SU-DHL-6 (cell line): Measurements from ENCODE around the gene COL4A2.

Source experiments
- EZH2phosphoT487 ChIP-seq: fragments of 200-600 bp; sonication (generic), shearing (Covaris generic); conservative IDR thresholded peaks from 2 replicates; pipeline ENCODE4 v1.6.1; 2018; ENCODE audit warnings: mild to moderate bottlenecking, antibody characterized with exemption, low read length, moderate library complexity, mixed read lengths
- TF ChIP-seq, protein P1 (sequence below): fragments of 200-600 bp; sonication (generic); IDR thresholded peaks from one replicate; pipeline ENCODE4 v1.5.1; 2017; ENCODE audit warnings: antibody characterized with exemption, mild to moderate bottlenecking, low read length, moderate library complexity; ENCODE audit not compliant: insufficient read depth, poor library complexity, severe bottlenecking

DNA sequence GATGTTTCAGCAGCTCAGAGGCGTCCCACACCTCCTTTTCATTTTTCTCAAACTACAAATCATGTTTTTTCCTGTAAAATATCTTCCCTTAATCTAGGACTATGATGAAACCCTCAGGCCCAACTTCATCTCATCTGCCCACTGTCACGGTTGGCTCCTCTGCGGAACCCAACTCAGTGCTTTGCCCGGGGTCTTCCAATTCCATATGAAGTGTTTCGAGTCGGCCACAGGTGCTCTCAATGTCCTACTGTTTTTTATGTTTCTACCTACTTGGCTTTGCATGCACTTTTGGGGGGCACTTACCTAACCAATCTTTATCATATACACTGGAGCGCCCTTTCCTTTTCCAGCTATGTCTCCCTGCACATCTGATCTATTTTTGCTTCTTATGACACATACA, 28.2 kb upstream of the COL4A2 start:
- TF ChIP-seq, protein P1, sequence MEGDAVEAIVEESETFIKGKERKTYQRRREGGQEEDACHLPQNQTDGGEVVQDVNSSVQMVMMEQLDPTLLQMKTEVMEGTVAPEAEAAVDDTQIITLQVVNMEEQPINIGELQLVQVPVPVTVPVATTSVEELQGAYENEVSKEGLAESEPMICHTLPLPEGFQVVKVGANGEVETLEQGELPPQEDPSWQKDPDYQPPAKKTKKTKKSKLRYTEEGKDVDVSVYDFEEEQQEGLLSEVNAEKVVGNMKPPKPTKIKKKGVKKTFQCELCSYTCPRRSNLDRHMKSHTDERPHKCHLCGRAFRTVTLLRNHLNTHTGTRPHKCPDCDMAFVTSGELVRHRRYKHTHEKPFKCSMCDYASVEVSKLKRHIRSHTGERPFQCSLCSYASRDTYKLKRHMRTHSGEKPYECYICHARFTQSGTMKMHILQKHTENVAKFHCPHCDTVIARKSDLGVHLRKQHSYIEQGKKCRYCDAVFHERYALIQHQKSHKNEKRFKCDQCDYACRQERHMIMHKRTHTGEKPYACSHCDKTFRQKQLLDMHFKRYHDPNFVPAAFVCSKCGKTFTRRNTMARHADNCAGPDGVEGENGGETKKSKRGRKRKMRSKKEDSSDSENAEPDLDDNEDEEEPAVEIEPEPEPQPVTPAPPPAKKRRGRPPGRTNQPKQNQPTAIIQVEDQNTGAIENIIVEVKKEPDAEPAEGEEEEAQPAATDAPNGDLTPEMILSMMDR = no peak
- no peak for TF ChIP-seq EZH2phosphoT487
